Activated CD8-positive, alpha-beta memory T cell treated with anti-CD3 and anti-CD28 coated beads, Interleukin-2, amount 50 U/mL, for 1 hour (primary cell): ENCODE results near the gene CES1.
"Not testable (repeated sequence)": the region's sequence is repeated elsewhere in the genome, so short reads cannot be mapped to it uniquely, and the experiment has no call there.

Experiments used
- DNase-seq: peaks from one replicate; pipeline ENCODE4 v3.0.0-alpha.2; 2020; ENCODE audit errors: extremely low read depth

Gene CES1

GRCh38 chr16:55830658-55831294 is 2.1 kb downstream of the CES1 start:
- no peak for DNase-seq

GRCh38 chr16:55829232-55829631 is 3.7 kb downstream of the CES1 start:
- DNase-seq: not testable (repeated sequence)

- DNase-seq: no peak
Measured at GRCh38 chr16:55828680-55829079, 4.2 kb downstream of the CES1 start.

GRCh38 chr16:55825115-55825728 is 7.7 kb downstream of the CES1 start:
- no peak for DNase-seq

- DNase-seq: no peak
Measured at GRCh38 chr16:55824473-55825000, 8.4 kb downstream of the CES1 start.

- no peak for DNase-seq
Measured at GRCh38 chr16:55822280-55822810, 10.6 kb downstream of the CES1 start.

GRCh38 chr16:55821210-55821609 is 11.7 kb downstream of the CES1 start:
- no peak for DNase-seq

GRCh38 chr16:55820615-55821014 is 12.3 kb downstream of the CES1 start:
- no peak for DNase-seq

GRCh38 chr16:55817236-55817912 is 15.5 kb downstream of the CES1 start:
- DNase-seq: no peak

- not testable (repeated sequence) for DNase-seq
Measured at GRCh38 chr16:55816222-55816621, 16.7 kb downstream of the CES1 start.

GRCh38 chr16:55815320-55815719 is 17.6 kb downstream of the CES1 start:
- no peak for DNase-seq

GRCh38 chr16:55814174-55814573 is 18.7 kb downstream of the CES1 start:
- not testable (repeated sequence) for DNase-seq

- not testable (repeated sequence) for DNase-seq
Measured at GRCh38 chr16:55813730-55814129, 19.2 kb downstream of the CES1 start.

GRCh38 chr16:55812951-55813350 is 19.9 kb downstream of the CES1 start:
- no peak for DNase-seq

- no peak for DNase-seq
Measured at GRCh38 chr16:55811811-55812210, 21.1 kb downstream of the CES1 start.

GRCh38 chr16:55810451-55810961 is 22.4 kb downstream of the CES1 start:
- DNase-seq: no peak

- DNase-seq: no peak
Measured at GRCh38 chr16:55809851-55810250, 23.0 kb downstream of the CES1 start.

- DNase-seq: no peak
Measured at GRCh38 chr16:55809386-55809785, 23.5 kb downstream of the CES1 start.

- DNase-seq: not testable (repeated sequence)
Measured at GRCh38 chr16:55808286-55808685, 24.6 kb downstream of the CES1 start.

- not testable (repeated sequence) for DNase-seq
Measured at GRCh38 chr16:55805104-55805503, 27.8 kb downstream of the CES1 start.

GRCh38 chr16:55803681-55804080 is 29.2 kb downstream of the CES1 start:
- not testable (repeated sequence) for DNase-seq

GRCh38 chr16:55792934-55793374 is 39.9 kb downstream of the CES1 start:
- DNase-seq: not testable (repeated sequence)
